Calu3 (cell line): ENCODE results near the gene SEMA5A. TPM values are rescaled to one million over a fixed set of nuclear protein-coding genes. Genes with fewer than 3 reads are reported as not detected.

Source experiments
- BruUV-seq: library from RNA; stranded (reverse); fragments of 400-500 nt; replicated peaks from 2 replicates; lab custom pipeline; 2021; lab: Mats Ljungman, UMichigan
- CTCF ChIA-PET: fragments of 300-600 bp; sonication (Branson Sonifier 250); formaldehyde crosslinking; loops from one replicate; lab custom pipeline; 2022; ENCODE audit warnings: antibody characterized with exemption; lab: Charles Lee
- DNase-seq: peaks from one replicate; pipeline ENCODE4 v3.0.0; 2022
- H3K27ac Mint-ChIP-seq: one replicate; pipeline ENCODE4 v1.8.0; 2022; ENCODE audit warnings: mixed read lengths; ENCODE audit not compliant: unreplicated experiment
- H3K27me3 Mint-ChIP-seq: one replicate; pipeline ENCODE4 v1.8.0; 2022; ENCODE audit warnings: mixed read lengths; ENCODE audit not compliant: unreplicated experiment
- H3K36me3 Mint-ChIP-seq: one replicate; pipeline ENCODE4 v1.8.0; 2022; ENCODE audit warnings: mild to moderate bottlenecking, moderate library complexity, mixed read lengths; ENCODE audit not compliant: insufficient read depth, unreplicated experiment
- H3K4me1 Mint-ChIP-seq: one replicate; pipeline ENCODE4 v1.8.0; 2022; ENCODE audit warnings: mild to moderate bottlenecking, low read depth, mixed read lengths; ENCODE audit not compliant: unreplicated experiment
- H3K4me3 Mint-ChIP-seq: one replicate; pipeline ENCODE4 v1.8.0; 2022; ENCODE audit warnings: mild to moderate bottlenecking, low read depth, moderate library complexity, mixed read lengths; ENCODE audit not compliant: unreplicated experiment
- H3K9me3 Mint-ChIP-seq: one replicate; pipeline ENCODE4 v1.8.0; 2022; ENCODE audit warnings: low read depth, mixed read lengths; ENCODE audit not compliant: unreplicated experiment
- CTCF ChIP-seq: fragments of 200-600 bp; IDR thresholded peaks from one replicate; pipeline ENCODE4 v1.8.0; 2022; ENCODE audit warnings: antibody characterized with exemption; ENCODE audit not compliant: unreplicated experiment
- intact Hi-C: fragments of 100-400 bp; cut with micrococcal nuclease; formaldehyde crosslinking; loops from one replicate; pipeline ENCODE4 v1.10.0; 2022; ENCODE audit not compliant: unreplicated experiment
- total RNA-seq: library from RNA; stranded (reverse); gene quantifications from 2 replicates; pipeline ENCODE4 v1.2.3, GENCODE V29; 2022

SEMA5A gene
- total RNA-seq, 1 experiment from 2014 or later, result 0.52 TPM

GRCh38 chr5:9071524-9071923 lies 474.4 kb downstream of the SEMA5A start:
- Mint-ChIP-seq H3K4me1 (no peaks in the 10 kb centered on the region), H3K36me3 (no peaks in the 10 kb centered on the region), H3K27ac (no peak overlapping the region), H3K9me3 (peaks cover 11% of the 10 kb centered on the region), H3K27me3 (no peaks in the 10 kb centered on the region), H3K4me3 (no peak overlapping the region)
- DNase-seq, result no peak
- no peak for TF ChIP-seq CTCF
- CTCF ChIA-PET, result no interaction called here
- BruUV-seq, result no TSS peak
- intact Hi-C loops, result no loop called here

- H3K27ac Mint-ChIP-seq, result no peak overlapping the region
- no peaks in the 10 kb centered on the region for H3K36me3 Mint-ChIP-seq
- intact Hi-C loops, result no loop called here
- CTCF ChIA-PET, result no interaction called here
- no peak for TF ChIP-seq CTCF
- H3K4me3 Mint-ChIP-seq, result no peak overlapping the region
- H3K9me3 Mint-ChIP-seq, result peaks cover 9% of the 10 kb centered on the region
- DNase-seq, result no peak
- H3K4me1 Mint-ChIP-seq, result no peaks in the 10 kb centered on the region
- H3K27me3 Mint-ChIP-seq, result no peaks in the 10 kb centered on the region
- BruUV-seq, result no TSS peak
These were observed 474.8 kb downstream of the SEMA5A start for GRCh38 chr5:9071074-9071473.

GRCh38 chr5:9069650-9070049 lies 476.2 kb downstream of the SEMA5A start:
- TF ChIP-seq CTCF, result no peak
- Mint-ChIP-seq H3K4me1 (no peaks in the 10 kb centered on the region), H3K9me3 (peaks cover 8% of the 10 kb centered on the region), H3K27ac (no peak overlapping the region), H3K4me3 (no peak overlapping the region), H3K27me3 (no peaks in the 10 kb centered on the region), H3K36me3 (no peaks in the 10 kb centered on the region)
- intact Hi-C loops, result no loop called here
- no peak for DNase-seq
- CTCF ChIA-PET, result no interaction called here
- BruUV-seq, result no TSS peak

- Mint-ChIP-seq H3K4me1 (no peaks in the 10 kb centered on the region), H3K27ac (no peak overlapping the region), H3K4me3 (no peak overlapping the region), H3K9me3 (peaks cover 6% of the 10 kb centered on the region), H3K27me3 (no peaks in the 10 kb centered on the region), H3K36me3 (no peaks in the 10 kb centered on the region)
- CTCF ChIA-PET, result no interaction called here
- intact Hi-C loops, result no loop called here
- no peak for TF ChIP-seq CTCF
- no TSS peak for BruUV-seq
- DNase-seq, result no peak
These were observed 478.7 kb downstream of the SEMA5A start for GRCh38 chr5:9067154-9067553.
